8988T (cell line): Measurements from ENCODE around the gene SPOCK3.
"Not testable (repeated sequence)": the region's sequence is repeated elsewhere in the genome, so short reads cannot be mapped to it uniquely, and the experiment has no call there.

Experiments
- DNase-seq: peaks from one replicate; pipeline ENCODE4 v3.0.0; 2011

Gene SPOCK3

DNA sequence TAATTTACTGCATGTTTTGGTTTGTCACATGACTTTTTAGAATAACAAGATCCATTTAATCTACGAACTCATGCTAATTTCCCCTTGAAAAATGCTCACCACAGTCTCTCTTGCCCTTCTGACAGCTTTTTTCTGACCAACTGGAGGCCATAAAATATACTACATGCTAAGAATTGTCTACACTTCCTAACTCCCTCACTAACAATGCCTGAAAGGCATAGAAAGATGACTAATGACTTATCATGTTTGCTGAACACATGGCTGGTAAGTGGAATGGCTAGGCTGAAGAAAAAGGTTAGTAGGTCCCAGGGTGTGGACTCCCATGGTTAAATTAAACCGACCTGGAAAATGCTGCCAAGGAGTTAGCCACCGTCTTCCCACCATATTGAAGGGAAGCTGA, 309.9 kb downstream of the SPOCK3 start:
- DNase-seq: no peak

- DNase-seq: no peak
These were observed 320.4 kb downstream of the SPOCK3 start for GRCh38 chr4:166913926-166914325.

GRCh38 chr4:166903408-166903807, 330.9 kb downstream of the SPOCK3 start:
- no peak for DNase-seq

DNA sequence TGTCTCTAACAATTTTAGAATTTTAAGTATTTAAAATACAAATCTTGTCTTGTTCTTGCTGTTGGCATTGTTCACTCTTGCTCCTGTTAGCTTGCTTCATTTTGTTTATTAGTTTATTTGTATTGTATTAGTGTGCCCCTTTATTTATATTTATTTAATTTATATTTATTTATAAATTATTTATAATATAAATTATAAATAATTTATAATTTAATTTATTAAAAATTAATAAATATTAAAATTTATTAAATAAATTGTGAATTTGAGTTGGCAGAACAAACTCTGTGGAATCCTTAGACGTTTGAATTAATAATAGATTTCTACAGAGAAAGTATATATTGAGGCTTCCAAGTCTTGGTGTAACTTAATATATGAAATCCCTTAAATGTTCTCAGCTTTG, 331.4 kb downstream of the SPOCK3 start:
- no peak for DNase-seq

GRCh38 chr4:166896254-166896653, 338.0 kb downstream of the SPOCK3 start:
- no peak for DNase-seq

DNA sequence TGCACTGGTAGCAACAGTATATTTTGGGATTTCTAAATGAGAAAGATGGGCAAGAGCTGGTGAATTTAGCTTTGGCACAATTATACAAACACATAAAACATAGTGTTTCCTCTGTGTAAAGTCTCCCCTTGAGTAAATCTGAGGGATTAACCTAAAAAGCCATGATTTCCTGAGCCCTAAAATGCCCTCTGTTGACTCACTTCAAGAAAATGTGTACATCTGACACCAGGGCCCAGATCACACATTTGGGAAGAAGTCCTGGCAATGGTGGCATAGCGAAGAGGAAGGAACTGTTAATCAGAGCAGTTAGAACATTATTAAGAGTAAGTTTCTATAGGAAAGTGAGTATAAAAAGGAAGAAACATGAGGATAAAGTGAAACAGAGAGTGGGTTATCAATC, 338.5 kb downstream of the SPOCK3 start:
- no peak for DNase-seq

DNA sequence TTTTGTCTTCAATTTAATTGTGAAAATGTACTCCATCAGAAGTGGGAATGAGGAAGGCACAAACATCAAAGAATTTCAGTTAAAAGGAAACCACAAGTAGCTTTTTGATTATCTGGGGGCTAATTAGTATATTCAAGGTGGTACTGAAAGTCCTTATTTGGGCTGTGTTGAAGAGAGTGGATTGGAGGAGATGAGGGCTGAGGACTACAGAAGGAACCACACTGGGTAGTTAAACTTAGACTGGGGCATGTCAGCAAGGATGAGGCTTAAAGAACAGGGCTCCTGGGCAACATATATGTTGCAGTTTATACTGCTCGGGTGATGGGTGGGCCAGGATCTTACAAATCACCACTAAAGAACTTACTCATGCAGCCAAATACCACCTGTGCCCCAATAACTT, 346.8 kb downstream of the SPOCK3 start:
- DNase-seq: no peak

DNA sequence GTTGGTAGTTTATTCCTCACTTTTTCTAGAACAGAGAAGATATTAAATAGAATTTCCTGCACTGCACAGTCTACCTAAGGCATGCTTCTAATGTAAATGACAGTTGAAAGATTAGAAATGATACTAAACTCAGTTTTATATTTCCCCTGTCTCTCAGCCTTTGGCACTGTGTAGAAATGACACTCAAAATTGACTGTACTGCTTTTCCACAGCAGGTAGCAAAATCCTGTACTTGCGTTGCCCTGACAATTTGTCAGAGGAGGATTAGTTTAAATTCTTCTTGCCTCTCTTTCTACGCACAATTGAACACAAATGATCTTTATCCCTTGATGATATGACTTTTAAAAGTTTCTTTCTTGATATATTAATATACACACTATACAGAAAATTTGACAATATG, 347.6 kb downstream of the SPOCK3 start:
- no peak for DNase-seq

GRCh38 chr4:166882221-166882620, 352.1 kb downstream of the SPOCK3 start:
- no peak for DNase-seq

DNA sequence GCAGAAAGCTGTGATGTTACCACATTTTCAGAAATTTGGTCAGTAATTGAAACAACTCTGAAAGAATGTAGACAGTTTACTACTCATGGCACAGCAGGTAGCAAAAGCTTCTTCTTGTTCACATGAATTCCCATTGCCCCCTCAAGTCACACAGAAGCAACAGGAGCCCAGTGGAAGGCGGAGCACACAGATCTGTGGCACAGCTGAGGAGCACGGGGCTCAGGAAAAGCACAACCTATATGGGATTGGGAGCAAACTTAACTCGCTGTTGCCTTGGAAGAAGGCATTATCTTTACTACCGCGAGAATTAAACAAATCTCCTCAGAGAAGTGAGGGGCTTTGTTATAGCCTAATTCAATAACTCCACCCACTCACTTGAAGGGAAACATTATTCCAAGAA, 358.5 kb downstream of the SPOCK3 start:
- no peak for DNase-seq

- no peak for DNase-seq
These were observed 372.3 kb downstream of the SPOCK3 start for GRCh38 chr4:166862032-166862431.

- not testable (repeated sequence) for DNase-seq
These were observed 383.9 kb downstream of the SPOCK3 start for GRCh38 chr4:166850398-166850797.

DNA sequence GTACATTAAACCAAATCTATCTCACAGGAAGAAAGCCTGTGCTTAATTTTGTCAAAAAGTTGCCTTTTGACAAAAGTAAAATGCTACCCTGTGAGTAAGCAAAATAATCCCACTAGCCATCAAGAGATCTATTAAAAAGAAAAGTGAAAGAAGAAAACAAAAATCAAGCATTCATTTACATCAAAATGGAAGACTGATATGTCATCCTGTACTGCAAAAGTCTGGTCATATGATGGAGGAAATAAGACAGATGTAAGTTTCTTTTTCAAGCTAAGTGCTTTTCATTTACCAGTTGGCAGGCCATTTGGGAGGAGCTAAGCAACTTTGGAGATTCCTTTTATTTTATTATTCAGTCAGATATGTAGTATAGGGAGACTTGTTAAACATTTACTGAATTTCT, 387.4 kb downstream of the SPOCK3 start:
- DNase-seq: no peak

- no peak for DNase-seq
These were observed 391.5 kb downstream of the SPOCK3 start for GRCh38 chr4:166842795-166843261.

- DNase-seq: no peak
These were observed 394.6 kb downstream of the SPOCK3 start for GRCh38 chr4:166839615-166840251.

- DNase-seq: no peak
These were observed 395.2 kb downstream of the SPOCK3 start for GRCh38 chr4:166838975-166839614.

DNA sequence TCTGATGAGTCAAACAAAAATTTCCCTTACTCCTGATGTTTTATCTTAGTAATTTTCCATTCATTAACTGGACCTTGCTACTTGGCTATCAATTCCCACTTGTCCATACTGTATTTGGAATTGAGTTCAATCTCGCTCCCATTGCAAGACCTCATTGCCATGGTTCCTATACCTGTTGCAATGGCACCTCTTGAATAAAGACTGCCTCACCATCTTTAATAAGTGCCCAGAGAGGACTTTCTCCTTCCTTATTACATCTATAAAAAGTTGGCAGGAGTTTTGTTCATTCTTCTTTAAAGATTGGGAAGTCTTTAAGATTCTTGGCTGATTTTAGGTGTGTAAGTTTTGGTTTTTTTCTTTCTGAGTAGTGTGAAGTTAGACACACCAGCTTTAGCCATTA, 397.4 kb downstream of the SPOCK3 start:
- DNase-seq: no peak

DNA sequence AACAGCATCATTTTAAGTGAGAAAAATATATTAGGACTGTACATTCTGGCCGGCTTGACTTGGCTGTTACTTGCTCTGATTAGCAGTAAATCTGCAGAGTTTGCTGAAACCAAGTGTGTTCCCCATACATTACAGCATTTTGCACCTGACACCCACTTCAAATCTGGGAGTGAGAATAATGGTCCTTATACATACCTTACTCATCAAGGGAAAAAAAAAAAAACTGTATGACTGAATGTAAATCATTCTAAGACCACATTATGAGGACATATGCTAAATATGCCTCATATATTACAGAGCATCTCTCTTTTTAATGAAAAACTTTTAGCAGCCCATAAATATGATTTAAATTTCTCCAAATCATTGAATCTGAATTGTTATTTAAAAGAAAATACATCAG, 406.7 kb downstream of the SPOCK3 start:
- DNase-seq: no peak

GRCh38 chr4:166827167-166827566, 407.1 kb downstream of the SPOCK3 start:
- DNase-seq: no peak

DNA sequence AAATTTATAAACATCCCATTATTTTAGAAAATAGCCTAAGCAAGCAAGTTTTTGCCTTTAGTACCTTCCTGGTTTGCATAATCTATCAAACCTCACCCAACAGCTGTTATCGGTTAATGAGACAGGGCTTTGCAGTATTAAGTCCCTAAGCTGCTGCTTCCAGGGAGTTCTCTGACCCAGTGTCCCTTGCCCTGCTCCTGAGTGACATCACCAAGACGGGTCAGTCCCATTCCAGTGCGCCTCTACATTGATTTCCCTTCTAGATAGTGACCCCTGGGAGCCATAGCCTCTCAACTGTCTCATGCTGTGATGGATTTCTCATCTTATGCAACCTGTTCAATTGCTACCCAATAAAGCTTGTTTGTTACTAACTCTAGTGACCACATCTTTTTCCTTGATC, 410.4 kb downstream of the SPOCK3 start:
- no peak for DNase-seq

- DNase-seq: no peak
These were observed 411.2 kb downstream of the SPOCK3 start for GRCh38 chr4:166823126-166823525.

- no peak for DNase-seq
These were observed 411.9 kb downstream of the SPOCK3 start for GRCh38 chr4:166822386-166822785.

- no peak for DNase-seq
These were observed 417.4 kb downstream of the SPOCK3 start for GRCh38 chr4:166816890-166817289.

GRCh38 chr4:166808380-166808779, 425.9 kb downstream of the SPOCK3 start:
- no peak for DNase-seq

- DNase-seq: no peak
These were observed 431.9 kb downstream of the SPOCK3 start for GRCh38 chr4:166802346-166802745.
